ENCODE measurements around the gene PRKCQ.

- TF ChIP-seq CTCF (IDR thresholded peaks at IDR 0.05; ENCODE audit: low read length), result no peak
- TF ChIP-seq EZH2 (IDR thresholded peaks at IDR 0.05; ENCODE audit: borderline replicate concordance, low read length), result no peak
Observed at GRCh38 chr10:6525599-6526165, 54.4 kb downstream of the PRKCQ start.
